ENCODE measurements around the gene KDM6A.
"Not testable (repeated sequence)": the region's sequence is repeated elsewhere in the genome, so short reads cannot be mapped to it uniquely, and the experiment has no call there.

The KDM6A gene

GRCh38 chrX:45011597-45011996 is 138.6 kb downstream of the KDM6A start:
- no peak for DNase-seq

- no peak for DNase-seq
Measured at GRCh38 chrX:45017946-45018345, 145.0 kb downstream of the KDM6A start.

GRCh38 chrX:45022150-45022549 is 149.2 kb downstream of the KDM6A start:
- no peak for DNase-seq

- DNase-seq = no peak
Measured at GRCh38 chrX:45024501-45024900, 151.5 kb downstream of the KDM6A start.

GRCh38 chrX:45026036-45026435 is 153.0 kb downstream of the KDM6A start:
- no peak for DNase-seq

GRCh38 chrX:45031830-45032378 is 158.9 kb downstream of the KDM6A start:
- DNase-seq = no peak

GRCh38 chrX:45035071-45035470 is 162.1 kb downstream of the KDM6A start:
- DNase-seq = no peak

GRCh38 chrX:45036161-45036560 is 163.2 kb downstream of the KDM6A start:
- DNase-seq = no peak

- DNase-seq = not testable (repeated sequence)
Measured at GRCh38 chrX:45040137-45040536, 167.1 kb downstream of the KDM6A start.

GRCh38 chrX:45046417-45046816 is 173.4 kb downstream of the KDM6A start:
- no peak for DNase-seq

- no peak for DNase-seq
Measured at GRCh38 chrX:45050558-45050957, 177.6 kb downstream of the KDM6A start.

- no peak for DNase-seq
Measured at GRCh38 chrX:45056428-45057145, 183.6 kb downstream of the KDM6A start.

- not testable (repeated sequence) for DNase-seq
Measured at GRCh38 chrX:45059906-45060305, 186.9 kb downstream of the KDM6A start.

GRCh38 chrX:45063319-45064095 is 190.5 kb downstream of the KDM6A start:
- no peak for DNase-seq

- DNase-seq = no peak
Measured at GRCh38 chrX:45068569-45068968, 195.6 kb downstream of the KDM6A start.

GRCh38 chrX:45070116-45071007 is 197.4 kb downstream of the KDM6A start:
- no peak for DNase-seq

- DNase-seq = not testable (repeated sequence)
Measured at GRCh38 chrX:45073011-45073410, 200.0 kb downstream of the KDM6A start.

- DNase-seq = no peak
Measured at GRCh38 chrX:45077748-45078424, 204.9 kb downstream of the KDM6A start.

- no peak for DNase-seq
Measured at GRCh38 chrX:45083314-45083713, 210.3 kb downstream of the KDM6A start.

GRCh38 chrX:45110494-45110893 is 237.5 kb downstream of the KDM6A start:
- no peak for DNase-seq

GRCh38 chrX:45126158-45126557 is 253.2 kb downstream of the KDM6A start:
- DNase-seq = no peak

- DNase-seq = no peak
Measured at GRCh38 chrX:45128896-45129454, 256.0 kb downstream of the KDM6A start.

Data from activated T-cell treated with anti-CD3 and anti-CD28 coated beads for 4 hours (primary cell).